Measurements from ENCODE around the gene MAOA.

GRCh38 chrX:43745938-43746721 is 90.0 kb downstream of the MAOA start:
- TF ChIP-seq CTCF (IDR thresholded peaks at IDR 0.05; ENCODE audit: low read length) (no peak), EZH2phosphoT487 (IDR thresholded peaks at IDR 0.05; ENCODE audit: low read length) (no peak)

Measured in MM.1S (cell line).